GM12878 (cell line): Measurements from ENCODE around the gene GSG1L2. TPM values are rescaled to one million over a fixed set of nuclear protein-coding genes. Genes with fewer than 3 reads are reported as not detected.

Source experiments
- ATAC-seq: fragments of 200-7000 bp; cut with Tn5 transposase; 3 replicates; pipeline ENCODE4 v1.9.1; 2020; ENCODE audit warnings: mild to moderate bottlenecking, moderate library complexity
- BruUV-seq: library from RNA; stranded (reverse); fragments of 400-500 nt; replicated peaks from 2 replicates; lab custom pipeline; 2021; lab: Mats Ljungman, UMichigan
- CTCF ChIA-PET: fragments of 300-600 bp; sonication (Branson Sonifier 250); formaldehyde crosslinking; extraction: SDS; loops from one replicate; lab custom pipeline; 2021; ENCODE audit warnings: inconsistent platforms; lab: Yijun Ruan, JAX
- POLR2A ChIA-PET: fragments of 350-600 bp; formaldehyde crosslinking; extraction: SDS; loops from one replicate; lab custom pipeline; 2021; ENCODE audit warnings: inconsistent platforms; lab: Charles Lee
- RAD21 ChIA-PET: fragments of 300-600 bp; sonication (Branson Sonifier 250); formaldehyde crosslinking; loops from one replicate; lab custom pipeline; 2023; ENCODE audit warnings: antibody characterized with exemption; ENCODE audit not compliant: unreplicated experiment; lab: Charles Lee
- SMC1A ChIA-PET: fragments of 300-600 bp; sonication (Branson Sonifier 250); formaldehyde crosslinking; loops from one replicate; lab custom pipeline; 2023; ENCODE audit not compliant: unreplicated experiment, uncharacterized antibody; lab: Charles Lee
- DNase-seq: peaks from one replicate; pipeline ENCODE4 v3.0.0-alpha.2; 2011; ENCODE audit warnings: low read depth, low spot score
- FAIRE-seq: peaks from 3 replicates; lab custom pipeline; 2011; peaks lifted over from hg19 to GRCh38; lab: Jason Lieb, UNC
- H2AFZ ChIP-seq: 2 replicates; pipeline ENCODE4 v1.6.0; 2011; ENCODE audit warnings: low read depth, low read length, control low read depth; ENCODE audit not compliant: control insufficient read depth
- H3K27ac ChIP-seq: 2 replicates; pipeline ENCODE4 v1.5.1; 2011; ENCODE audit warnings: control low read depth; ENCODE audit not compliant: control insufficient read depth, insufficient read depth
- H3K27me3 ChIP-seq, 2 experiments: replicated peaks in 1 of 2; 2 replicates each; pipeline versions ENCODE4 v1.6.0 to v1.6.1; 2011; ENCODE audit warnings: low read length in 1 of 2; ENCODE audit not compliant: control insufficient read depth in 2 of 2, insufficient read depth in 2 of 2
- H3K36me3 ChIP-seq, 2 experiments: 2 replicates each; pipeline ENCODE4 v1.5.1; 2011; ENCODE audit warnings: low read length in 1 of 2; ENCODE audit not compliant: control insufficient read depth in 2 of 2, insufficient read depth in 2 of 2
- H3K4me1 ChIP-seq: 2 replicates; pipeline ENCODE4 v1.6.1; 2011; ENCODE audit warnings: mild to moderate bottlenecking, low read length, moderate library complexity, mixed read lengths; ENCODE audit not compliant: control insufficient read depth, insufficient read depth
- H3K4me2 ChIP-seq: 2 replicates; pipeline ENCODE4 v1.6.0; 2011; ENCODE audit warnings: control low read depth; ENCODE audit not compliant: control insufficient read depth, insufficient read depth
- H3K4me3 ChIP-seq: fragments of 200-600 bp; sonication (generic); 2 replicates; pipeline ENCODE4 v1.5.1; 2016
- H3K79me2 ChIP-seq: 2 replicates; pipeline ENCODE4 v1.6.0; 2011; ENCODE audit warnings: low read length; ENCODE audit not compliant: control insufficient read depth, insufficient read depth
- H3K9ac ChIP-seq: 2 replicates; pipeline ENCODE4 v1.8.0; 2011; ENCODE audit warnings: low read length, control low read depth, mixed read lengths; ENCODE audit not compliant: control insufficient read depth, insufficient read depth
- H3K9me3 ChIP-seq: replicated peaks from 3 replicates; pipeline ENCODE4 v1.5.1; 2011; ENCODE audit warnings: mild to moderate bottlenecking, low read length; ENCODE audit not compliant: control insufficient read depth, insufficient read depth
- H4K20me1 ChIP-seq: 2 replicates; pipeline ENCODE4 v1.6.0; 2011; ENCODE audit not compliant: control insufficient read depth, insufficient read depth
- BRCA1 ChIP-seq: IDR thresholded peaks from 2 replicates; pipeline ENCODE4 v1.6.1; 2011; ENCODE audit warnings: low read depth, low read length, improper control_type of control experiment
- CEBPB ChIP-seq, 2 experiments: fragments of 150-350 bp in 1 of 2; IDR thresholded peaks; 2 replicates each; pipeline ENCODE4 v1.6.1; 2012 to 2014; ENCODE audit warnings: low read depth in 2 of 2, low read length in 2 of 2, borderline replicate concordance in 1 of 2, inconsistent platforms in 1 of 2
- E2F8 ChIP-seq: fragments of 450-650 bp; IDR thresholded peaks from 2 replicates; pipeline ENCODE4 v1.6.1; 2018; ENCODE audit warnings: mild to moderate bottlenecking, low read depth, moderate library complexity; ENCODE audit not compliant: partially characterized antibody
- HDGF ChIP-seq: fragments of 450-650 bp; IDR thresholded peaks from 2 replicates; pipeline ENCODE4 v1.6.1; 2016; ENCODE audit warnings: antibody characterized with exemption
- HSF1 ChIP-seq: fragments of 150-350 bp; IDR thresholded peaks from 2 replicates; pipeline ENCODE4 v1.6.1; 2014; ENCODE audit warnings: mild to moderate bottlenecking, low read depth, low read length
- IKZF1 ChIP-seq: fragments of 450-650 bp; conservative IDR thresholded peaks from 2 replicates; pipeline ENCODE4 v1.6.1; 2017; ENCODE audit warnings: antibody characterized with exemption, mild to moderate bottlenecking
- IRF5 ChIP-seq: fragments of 450-650 bp; IDR thresholded peaks from 2 replicates; pipeline ENCODE4 v1.6.1; 2017; ENCODE audit warnings: borderline replicate concordance
- MYB ChIP-seq: fragments of 150-350 bp; IDR thresholded peaks from 2 replicates; pipeline ENCODE4 v1.6.1; 2014; ENCODE audit warnings: mild to moderate bottlenecking, low read depth, low read length, borderline replicate concordance
- NBN ChIP-seq: fragments of 450-650 bp; IDR thresholded peaks from 2 replicates; pipeline ENCODE4 v1.6.1; 2016
- SKIL ChIP-seq: fragments of 450-650 bp; IDR thresholded peaks from 2 replicates; pipeline ENCODE4 v1.6.1; 2017; ENCODE audit warnings: mild to moderate bottlenecking, low read depth, inconsistent platforms; ENCODE audit not compliant: poor library complexity, severe bottlenecking
- STAT3 ChIP-seq: IDR thresholded peaks from 2 replicates; pipeline ENCODE4 v1.6.1; 2011; ENCODE audit warnings: low read depth, low read length, improper control_type of control experiment
- whole genome bisulfite sequencing: methylation state at CpG from one replicate; pipeline ENCODE4 v1.1.6; 2016; ENCODE audit warnings: low lambda C conversion rate; ENCODE audit not compliant: insufficient replicate concordance, insufficient coverage; ENCODE audit errors: missing lambda C conversion rate; 5-methylcytosine and 5-hydroxymethylcytosine counted together
- in situ Hi-C: fragments of 300-500 bp; cut with MboI; formaldehyde crosslinking; loops from 9 replicates; pipeline ENCODE4 v1.14.3; 2018; ENCODE audit warnings: mixed read lengths
- intact Hi-C: fragments of 100-400 bp; cut with micrococcal nuclease; formaldehyde crosslinking; loops from one replicate; pipeline ENCODE4 v1.14.2; 2022; ENCODE audit not compliant: unreplicated experiment
- polyA plus RNA-seq, 11 experiments: library from polyadenylated mRNA; depleted of rRNA in 4 of 11; unstranded in 6 of 11; stranded (reverse) in 5 of 11; fragments of >200 nt; fragmentation: Nextera tagmentation in 4 of 11; fragmentation: Illumina TruSeq in 1 of 11; extraction: Ambion mirVana in 4 of 11; extraction: Trizol in 1 of 11; gene quantifications; 1 replicate in 1 of 11; 2 replicates in 10 of 11; pipeline versions ENCODE4 v1.2.1 to v1.2.3, GENCODE V29; 2011 to 2016; ENCODE audit warnings: inconsistent platforms in 2 of 11, missing spikeins in 2 of 11, low read depth in 1 of 11
- total RNA-seq, 4 experiments: library from RNA; depleted of rRNA in 3 of 4; stranded (reverse); fragments of >200 nt in 3 of 4; fragmentation: Illumina TruSeq in 1 of 4; extraction: Trizol in 1 of 4; gene quantifications; 2 replicates each; pipeline versions ENCODE4 v1.2.1 to v1.2.3, GENCODE V29; 2013 to 2021

GSG1L2 gene
- total and polyA plus RNA-seq, 10 of the 15 experiments (the other 5 are each of a cell fraction or from before 2014, with no cell fraction given) = not detected

GRCh38 chr17:9801505-9801904 lies 20.4 kb downstream of the GSG1L2 start:
- SMC1A ChIA-PET = no interaction called here

More at GRCh38 chr17:9801505-9801904, 20.4 kb downstream of the GSG1L2 start:
- H3K9ac ChIP-seq = no peak overlapping the region
- no peaks in the 10 kb centered on the region; a peak in 1 of 4 replicates for H3K27me3 ChIP-seq
- no peak overlapping the region for H3K27ac ChIP-seq
- ATAC-seq (no peak), FAIRE-seq (no peak), DNase-seq (no peak)
- no peak overlapping the region for H3K4me3 ChIP-seq
- H3K4me2 ChIP-seq = no peak overlapping the region
- H3K79me2 ChIP-seq = no peaks in the 10 kb centered on the region
- no peaks in the 10 kb centered on the region for H3K36me3 ChIP-seq
- BruUV-seq = no TSS peak
- WGBS = 20% methylated on average over 2 of the region's 2 CpGs
- no peak overlapping the region for H2AFZ ChIP-seq
- no peaks in the 10 kb centered on the region for H4K20me1 ChIP-seq
- H3K4me1 ChIP-seq = no peaks in the 10 kb centered on the region
- intact Hi-C loops = no loop called here
- TF ChIP-seq MYB (no peak), CEBPB (IDR thresholded peaks at IDR 0.05; ENCODE audit: borderline replicate concordance in 1 of 2, low read depth in 2 of 2, low read length in 2 of 2) (no peak), HSF1 (no peak), SKIL (no peak), NBN (no peak), E2F8 (no peak), IKZF1 (no peak), STAT3 (no peak), IRF5 (no peak), BRCA1 (no peak), HDGF (no peak)
- ChIA-PET POLR2A (no interaction called here), CTCF (no interaction called here), RAD21 (no interaction called here)
- in situ Hi-C loops = no loop called here
- no peaks in the 10 kb centered on the region for H3K9me3 ChIP-seq
